ENCODE data around the gene RBMS3. TPM values are rescaled to one million over a fixed set of nuclear protein-coding genes. Genes with fewer than 3 reads are reported as not detected.

The RBMS3 gene
- total and polyA plus RNA-seq, 2 experiments from 2014 or later, result 3.2 to 7.4 TPM

DNA sequence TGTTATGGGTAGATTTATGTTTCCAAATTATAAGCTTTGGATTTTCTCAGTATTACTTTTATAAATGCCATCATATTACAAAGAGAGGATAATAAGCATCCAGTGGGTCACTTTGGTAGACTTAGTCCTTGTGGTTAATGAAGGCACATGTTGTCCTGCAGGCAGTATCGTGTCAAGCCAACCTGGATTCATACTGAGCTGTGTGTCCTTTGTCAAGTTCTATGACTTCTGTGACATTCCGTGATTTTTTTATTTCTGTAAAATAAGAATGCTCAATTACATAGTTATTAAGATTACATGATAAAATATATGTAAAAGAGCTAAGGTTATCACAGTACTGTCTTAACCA is 257.7 kb downstream of the RBMS3 start:
- H3K27ac Mint-ChIP-seq, result no peak overlapping the region
- Histone ChIP-seq H3K27ac (ENCODE audit: low read depth) (no peak overlapping the region), H4K20me1 (replicated peaks; ENCODE audit: insufficient read depth) (no peaks in the 10 kb centered on the region), H2AFZ (no peak overlapping the region), H3K4me2 (no peak overlapping the region), H3K9me2 (ENCODE audit: insufficient read depth) (no peaks in the 10 kb centered on the region), H3K36me3 (ENCODE audit: insufficient read depth) (no peaks in the 10 kb centered on the region), H3F3A (replicated peaks; ENCODE audit: low read depth) (no peaks in the 10 kb centered on the region), H3K79me2 (replicated peaks; ENCODE audit: insufficient read depth) (no peaks in the 10 kb centered on the region), H3K4me1 (ENCODE audit: insufficient read depth) (no peaks in the 10 kb centered on the region), H3K27me3 (ENCODE audit: insufficient read depth) (no peaks in the 10 kb centered on the region), H3K4me3 (no peak overlapping the region)
- DNase-seq (ENCODE audit: low spot score) (no peak), ATAC-seq (no peak)
- H3K4me3 Mint-ChIP-seq, result no peak overlapping the region
- peaks cover 5% of the 10 kb centered on the region; the same call in 2 of the 3 replicates for H3K4me1 Mint-ChIP-seq
- no peaks in the 10 kb centered on the region for H3K9me3 Mint-ChIP-seq
- H3K27me3 Mint-ChIP-seq (ENCODE audit: insufficient read depth, low read depth, poor library complexity), result peaks cover 3% of the 10 kb centered on the region
- H3K36me3 Mint-ChIP-seq (ENCODE audit: low read depth), result no peaks in the 10 kb centered on the region
- no peak for TF ChIP-seq POLR2AphosphoS5 (IDR thresholded peaks at IDR 0.05; ENCODE audit: low read depth)
- no peak for TF ChIP-seq ETS1 (IDR thresholded peaks at IDR 0.05)

- H3K36me3 Mint-ChIP-seq (ENCODE audit: low read depth), result no peaks in the 10 kb centered on the region
- no peaks in the 10 kb centered on the region; the same call in 2 of the 3 replicates for H3K4me1 Mint-ChIP-seq
- no peak overlapping the region for H3K4me3 ChIP-seq
- H3K27ac ChIP-seq (ENCODE audit: low read depth), result no peak overlapping the region
- peaks cover 3% of the 10 kb centered on the region for H3K27me3 Mint-ChIP-seq (ENCODE audit: insufficient read depth, low read depth, poor library complexity)
- ATAC-seq (no peak), DNase-seq (ENCODE audit: low spot score) (no peak)
- no peaks in the 10 kb centered on the region for H3K9me3 Mint-ChIP-seq
- no peak overlapping the region for H3K27ac Mint-ChIP-seq
- no peaks in the 10 kb centered on the region for H3K4me1 ChIP-seq (ENCODE audit: insufficient read depth)
- H3K9me2 ChIP-seq (ENCODE audit: insufficient read depth), result no peaks in the 10 kb centered on the region
- no peaks in the 10 kb centered on the region for H3K79me2 ChIP-seq (replicated peaks; ENCODE audit: insufficient read depth)
- H3K36me3 ChIP-seq (ENCODE audit: insufficient read depth), result no peaks in the 10 kb centered on the region
- no peak overlapping the region for H3K4me2 ChIP-seq
- no peak overlapping the region for H3K4me3 Mint-ChIP-seq
- TF ChIP-seq, protein P1, sequence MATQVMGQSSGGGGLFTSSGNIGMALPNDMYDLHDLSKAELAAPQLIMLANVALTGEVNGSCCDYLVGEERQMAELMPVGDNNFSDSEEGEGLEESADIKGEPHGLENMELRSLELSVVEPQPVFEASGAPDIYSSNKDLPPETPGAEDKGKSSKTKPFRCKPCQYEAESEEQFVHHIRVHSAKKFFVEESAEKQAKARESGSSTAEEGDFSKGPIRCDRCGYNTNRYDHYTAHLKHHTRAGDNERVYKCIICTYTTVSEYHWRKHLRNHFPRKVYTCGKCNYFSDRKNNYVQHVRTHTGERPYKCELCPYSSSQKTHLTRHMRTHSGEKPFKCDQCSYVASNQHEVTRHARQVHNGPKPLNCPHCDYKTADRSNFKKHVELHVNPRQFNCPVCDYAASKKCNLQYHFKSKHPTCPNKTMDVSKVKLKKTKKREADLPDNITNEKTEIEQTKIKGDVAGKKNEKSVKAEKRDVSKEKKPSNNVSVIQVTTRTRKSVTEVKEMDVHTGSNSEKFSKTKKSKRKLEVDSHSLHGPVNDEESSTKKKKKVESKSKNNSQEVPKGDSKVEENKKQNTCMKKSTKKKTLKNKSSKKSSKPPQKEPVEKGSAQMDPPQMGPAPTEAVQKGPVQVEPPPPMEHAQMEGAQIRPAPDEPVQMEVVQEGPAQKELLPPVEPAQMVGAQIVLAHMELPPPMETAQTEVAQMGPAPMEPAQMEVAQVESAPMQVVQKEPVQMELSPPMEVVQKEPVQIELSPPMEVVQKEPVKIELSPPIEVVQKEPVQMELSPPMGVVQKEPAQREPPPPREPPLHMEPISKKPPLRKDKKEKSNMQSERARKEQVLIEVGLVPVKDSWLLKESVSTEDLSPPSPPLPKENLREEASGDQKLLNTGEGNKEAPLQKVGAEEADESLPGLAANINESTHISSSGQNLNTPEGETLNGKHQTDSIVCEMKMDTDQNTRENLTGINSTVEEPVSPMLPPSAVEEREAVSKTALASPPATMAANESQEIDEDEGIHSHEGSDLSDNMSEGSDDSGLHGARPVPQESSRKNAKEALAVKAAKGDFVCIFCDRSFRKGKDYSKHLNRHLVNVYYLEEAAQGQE (IDR thresholded peaks at IDR 0.05; ENCODE audit: unreplicated experiment), result no peak
- no peak overlapping the region for H2AFZ ChIP-seq
- no peaks in the 10 kb centered on the region for H4K20me1 ChIP-seq (replicated peaks; ENCODE audit: insufficient read depth)
- H3F3A ChIP-seq (replicated peaks; ENCODE audit: low read depth), result no peaks in the 10 kb centered on the region
- H3K27me3 ChIP-seq (ENCODE audit: insufficient read depth), result no peaks in the 10 kb centered on the region
Measured at GRCh38 chr3:29540544-29540943, 259.7 kb downstream of the RBMS3 start.

DNA sequence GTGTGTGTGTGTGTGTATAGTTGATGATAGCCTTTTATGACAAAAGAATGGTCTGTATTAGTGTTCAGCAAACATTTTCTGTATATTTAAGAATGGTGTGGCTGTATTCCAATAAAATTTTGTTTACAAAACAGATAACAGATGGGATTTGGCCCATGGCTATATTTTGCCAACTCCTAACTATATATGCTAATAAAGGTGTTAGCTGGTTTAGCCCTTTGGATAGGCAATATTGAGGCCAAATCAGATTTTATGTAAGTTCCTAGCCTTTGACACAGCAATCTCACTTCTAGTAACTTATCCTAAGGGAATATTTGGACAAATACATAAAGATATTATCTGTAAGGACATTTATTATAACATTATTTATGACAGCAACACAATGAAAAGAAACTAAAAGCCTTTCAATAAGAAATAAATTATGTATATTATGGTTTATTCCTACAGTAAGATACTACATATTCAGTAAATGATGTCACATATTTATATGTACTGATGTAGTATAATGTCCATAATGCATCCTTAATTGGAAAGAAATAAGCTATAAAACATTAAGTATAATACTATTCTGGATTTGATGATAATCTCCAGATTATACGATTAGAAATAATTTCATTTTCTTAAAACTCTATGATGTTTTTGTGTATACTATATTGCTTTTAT is 264.0 kb downstream of the RBMS3 start:
- H3K9me2 ChIP-seq (ENCODE audit: insufficient read depth), result no peaks in the 10 kb centered on the region
- H3K27ac ChIP-seq (ENCODE audit: low read depth), result no peak overlapping the region
- DNase-seq (ENCODE audit: low spot score) (no peak), ATAC-seq (no peak)
- H3K27me3 ChIP-seq (ENCODE audit: insufficient read depth), result no peaks in the 10 kb centered on the region
- H4K20me1 ChIP-seq (replicated peaks; ENCODE audit: insufficient read depth), result no peaks in the 10 kb centered on the region
- no peak overlapping the region for H3K4me3 ChIP-seq
- H3K9me3 Mint-ChIP-seq, result no peaks in the 10 kb centered on the region
- H3K36me3 ChIP-seq (ENCODE audit: insufficient read depth), result no peaks in the 10 kb centered on the region
- H3K4me1 Mint-ChIP-seq, result no peaks in the 10 kb centered on the region; the same call in 2 of the 3 replicates
- H2AFZ ChIP-seq, result no peak overlapping the region
- H3K4me3 Mint-ChIP-seq, result no peak overlapping the region
- peaks cover 3% of the 10 kb centered on the region for H3K27me3 Mint-ChIP-seq (ENCODE audit: insufficient read depth, low read depth, poor library complexity)
- no peaks in the 10 kb centered on the region for H3K79me2 ChIP-seq (replicated peaks; ENCODE audit: insufficient read depth)
- no peaks in the 10 kb centered on the region for H3F3A ChIP-seq (replicated peaks; ENCODE audit: low read depth)
- no peaks in the 10 kb centered on the region for H3K36me3 Mint-ChIP-seq (ENCODE audit: low read depth)
- no peak overlapping the region for H3K4me2 ChIP-seq
- no peak overlapping the region for H3K27ac Mint-ChIP-seq
- no peaks in the 10 kb centered on the region for H3K4me1 ChIP-seq (ENCODE audit: insufficient read depth)
- TF ChIP-seq, protein P2, sequence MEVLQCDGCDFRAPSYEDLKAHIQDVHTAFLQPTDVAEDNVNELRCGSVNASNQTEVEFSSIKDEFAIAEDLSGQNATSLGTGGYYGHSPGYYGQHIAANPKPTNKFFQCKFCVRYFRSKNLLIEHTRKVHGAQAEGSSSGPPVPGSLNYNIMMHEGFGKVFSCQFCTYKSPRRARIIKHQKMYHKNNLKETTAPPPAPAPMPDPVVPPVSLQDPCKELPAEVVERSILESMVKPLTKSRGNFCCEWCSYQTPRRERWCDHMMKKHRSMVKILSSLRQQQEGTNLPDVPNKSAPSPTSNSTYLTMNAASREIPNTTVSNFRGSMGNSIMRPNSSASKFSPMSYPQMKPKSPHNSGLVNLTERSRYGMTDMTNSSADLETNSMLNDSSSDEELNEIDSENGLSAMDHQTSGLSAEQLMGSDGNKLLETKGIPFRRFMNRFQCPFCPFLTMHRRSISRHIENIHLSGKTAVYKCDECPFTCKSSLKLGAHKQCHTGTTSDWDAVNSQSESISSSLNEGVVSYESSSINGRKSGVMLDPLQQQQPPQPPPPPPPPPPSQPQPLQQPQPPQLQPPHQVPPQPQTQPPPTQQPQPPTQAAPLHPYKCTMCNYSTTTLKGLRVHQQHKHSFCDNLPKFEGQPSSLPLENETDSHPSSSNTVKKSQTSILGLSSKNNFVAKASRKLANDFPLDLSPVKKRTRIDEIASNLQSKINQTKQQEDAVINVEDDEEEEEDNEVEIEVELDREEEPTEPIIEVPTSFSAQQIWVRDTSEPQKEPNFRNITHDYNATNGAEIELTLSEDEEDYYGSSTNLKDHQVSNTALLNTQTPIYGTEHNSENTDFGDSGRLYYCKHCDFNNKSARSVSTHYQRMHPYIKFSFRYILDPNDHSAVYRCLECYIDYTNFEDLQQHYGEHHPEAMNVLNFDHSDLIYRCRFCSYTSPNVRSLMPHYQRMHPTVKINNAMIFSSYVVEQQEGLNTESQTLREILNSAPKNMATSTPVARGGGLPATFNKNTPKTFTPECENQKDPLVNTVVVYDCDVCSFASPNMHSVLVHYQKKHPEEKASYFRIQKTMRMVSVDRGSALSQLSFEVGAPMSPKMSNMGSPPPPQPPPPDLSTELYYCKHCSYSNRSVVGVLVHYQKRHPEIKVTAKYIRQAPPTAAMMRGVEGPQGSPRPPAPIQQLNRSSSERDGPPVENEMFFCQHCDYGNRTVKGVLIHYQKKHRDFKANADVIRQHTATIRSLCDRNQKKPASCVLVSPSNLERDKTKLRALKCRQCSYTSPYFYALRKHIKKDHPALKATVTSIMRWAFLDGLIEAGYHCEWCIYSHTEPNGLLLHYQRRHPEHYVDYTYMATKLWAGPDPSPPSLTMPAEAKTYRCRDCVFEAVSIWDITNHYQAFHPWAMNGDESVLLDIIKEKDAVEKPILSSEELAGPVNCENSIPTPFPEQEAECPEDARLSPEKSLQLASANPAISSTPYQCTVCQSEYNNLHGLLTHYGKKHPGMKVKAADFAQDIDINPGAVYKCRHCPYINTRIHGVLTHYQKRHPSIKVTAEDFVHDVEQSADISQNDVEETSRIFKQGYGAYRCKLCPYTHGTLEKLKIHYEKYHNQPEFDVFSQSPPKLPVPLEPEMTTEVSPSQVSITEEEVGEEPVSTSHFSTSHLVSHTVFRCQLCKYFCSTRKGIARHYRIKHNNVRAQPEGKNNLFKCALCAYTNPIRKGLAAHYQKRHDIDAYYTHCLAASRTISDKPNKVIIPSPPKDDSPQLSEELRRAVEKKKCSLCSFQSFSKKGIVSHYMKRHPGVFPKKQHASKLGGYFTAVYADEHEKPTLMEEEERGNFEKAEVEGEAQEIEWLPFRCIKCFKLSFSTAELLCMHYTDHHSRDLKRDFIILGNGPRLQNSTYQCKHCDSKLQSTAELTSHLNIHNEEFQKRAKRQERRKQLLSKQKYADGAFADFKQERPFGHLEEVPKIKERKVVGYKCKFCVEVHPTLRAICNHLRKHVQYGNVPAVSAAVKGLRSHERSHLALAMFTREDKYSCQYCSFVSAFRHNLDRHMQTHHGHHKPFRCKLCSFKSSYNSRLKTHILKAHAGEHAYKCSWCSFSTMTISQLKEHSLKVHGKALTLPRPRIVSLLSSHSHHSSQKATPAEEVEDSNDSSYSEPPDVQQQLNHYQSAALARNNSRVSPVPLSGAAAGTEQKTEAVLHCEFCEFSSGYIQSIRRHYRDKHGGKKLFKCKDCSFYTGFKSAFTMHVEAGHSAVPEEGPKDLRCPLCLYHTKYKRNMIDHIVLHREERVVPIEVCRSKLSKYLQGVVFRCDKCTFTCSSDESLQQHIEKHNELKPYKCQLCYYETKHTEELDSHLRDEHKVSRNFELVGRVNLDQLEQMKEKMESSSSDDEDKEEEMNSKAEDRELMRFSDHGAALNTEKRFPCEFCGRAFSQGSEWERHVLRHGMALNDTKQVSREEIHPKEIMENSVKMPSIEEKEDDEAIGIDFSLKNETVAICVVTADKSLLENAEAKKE (CRISPR knock-in tag; IDR thresholded peaks at IDR 0.05), result no peak
- TF ChIP-seq EZH2phosphoT487 (IDR thresholded peaks at IDR 0.05; ENCODE audit: unreplicated experiment), result no peak
